ENCODE results near the gene SIDT1. TPM values are rescaled to one million over a fixed set of nuclear protein-coding genes. Genes with fewer than 3 reads are reported as not detected.

SIDT1 gene
- total RNA-seq, 1 experiment from 2014 or later = not detected

DNA sequence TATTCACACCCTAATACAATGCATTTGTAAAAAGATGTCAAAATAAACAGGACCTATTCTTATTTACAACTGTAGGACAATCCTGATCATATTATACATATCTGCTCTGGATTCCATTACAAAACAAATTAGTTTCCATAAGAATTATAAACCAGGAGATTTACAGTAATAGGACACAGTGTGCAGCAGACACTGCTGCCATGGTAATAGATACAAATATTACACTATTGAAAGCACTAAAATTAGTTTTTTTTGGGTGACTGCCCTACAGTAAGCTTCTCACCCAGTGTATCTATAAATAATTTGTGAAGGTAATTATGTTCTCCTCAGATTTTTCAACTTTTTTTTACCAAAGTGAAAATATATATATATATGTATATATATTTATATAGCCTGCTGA, 116.2 kb downstream of the SIDT1 start:
- H4K8ac ChIP-seq (replicated peaks; ENCODE audit: insufficient read length, low read depth, low read length) = no peak overlapping the region
- no peak overlapping the region for H3K4me2 ChIP-seq (ENCODE audit: insufficient read depth, insufficient read length, low read length)
- H2BK20ac ChIP-seq (ENCODE audit: low read depth, low read length, poor library complexity, severe bottlenecking) = no peak overlapping the region
- H4K91ac ChIP-seq (ENCODE audit: insufficient read length, low read depth, low read length) = no peak overlapping the region
- no peaks in the 10 kb centered on the region for H3K4me1 ChIP-seq (ENCODE audit: insufficient read depth, low read length)
- no peaks in the 10 kb centered on the region for H3K9me3 ChIP-seq (ENCODE audit: control insufficient read depth, low read depth, low read length)
- no peak overlapping the region for H2BK5ac ChIP-seq (ENCODE audit: insufficient read length, low read length)
- H3K27ac Mint-ChIP-seq = no peak overlapping the region
- H2AFZ ChIP-seq (ENCODE audit: low read length) = no peak overlapping the region
- peaks cover 2% of the 10 kb centered on the region; the same call in 1 of the 2 replicates for H3K27me3 Mint-ChIP-seq (ENCODE audit: low read depth)
- H2BK15ac ChIP-seq (ENCODE audit: low read depth, low read length) = no peak overlapping the region
- H4K20me1 ChIP-seq (ENCODE audit: control insufficient read depth, insufficient read depth, insufficient read length) = no peaks in the 10 kb centered on the region
- no peak overlapping the region for H3K14ac ChIP-seq (ENCODE audit: insufficient read depth, low read length)
- H3K23me2 ChIP-seq (ENCODE audit: insufficient read length, low read depth, low read length, poor library complexity, severe bottlenecking) = no peaks in the 10 kb centered on the region
- no peak overlapping the region for H2AK5ac ChIP-seq (ENCODE audit: insufficient read length, low read length)
- no peak overlapping the region for H3K4ac ChIP-seq (ENCODE audit: low read depth, low read length)
- H2BK120ac ChIP-seq (ENCODE audit: low read depth, low read length, poor library complexity, severe bottlenecking) = no peak overlapping the region
- no peak overlapping the region for H2BK12ac ChIP-seq (ENCODE audit: insufficient read length, low read depth, low read length)
- no peaks in the 10 kb centered on the region for H3K27me3 ChIP-seq (ENCODE audit: insufficient read depth, low read length)
- TF ChIP-seq, protein P1, sequence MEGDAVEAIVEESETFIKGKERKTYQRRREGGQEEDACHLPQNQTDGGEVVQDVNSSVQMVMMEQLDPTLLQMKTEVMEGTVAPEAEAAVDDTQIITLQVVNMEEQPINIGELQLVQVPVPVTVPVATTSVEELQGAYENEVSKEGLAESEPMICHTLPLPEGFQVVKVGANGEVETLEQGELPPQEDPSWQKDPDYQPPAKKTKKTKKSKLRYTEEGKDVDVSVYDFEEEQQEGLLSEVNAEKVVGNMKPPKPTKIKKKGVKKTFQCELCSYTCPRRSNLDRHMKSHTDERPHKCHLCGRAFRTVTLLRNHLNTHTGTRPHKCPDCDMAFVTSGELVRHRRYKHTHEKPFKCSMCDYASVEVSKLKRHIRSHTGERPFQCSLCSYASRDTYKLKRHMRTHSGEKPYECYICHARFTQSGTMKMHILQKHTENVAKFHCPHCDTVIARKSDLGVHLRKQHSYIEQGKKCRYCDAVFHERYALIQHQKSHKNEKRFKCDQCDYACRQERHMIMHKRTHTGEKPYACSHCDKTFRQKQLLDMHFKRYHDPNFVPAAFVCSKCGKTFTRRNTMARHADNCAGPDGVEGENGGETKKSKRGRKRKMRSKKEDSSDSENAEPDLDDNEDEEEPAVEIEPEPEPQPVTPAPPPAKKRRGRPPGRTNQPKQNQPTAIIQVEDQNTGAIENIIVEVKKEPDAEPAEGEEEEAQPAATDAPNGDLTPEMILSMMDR (conservative IDR thresholded peaks at IDR 0.05) = no peak
- H3K79me1 ChIP-seq (ENCODE audit: insufficient read depth, low read depth, low read length, poor library complexity, severe bottlenecking) = no peaks in the 10 kb centered on the region
- H4K5ac ChIP-seq (ENCODE audit: insufficient read length, low read depth, low read length) = no peak overlapping the region
- peaks cover 31 to 36% of the 10 kb centered on the region in 2 experiments for H3K9me3 Mint-ChIP-seq
- no peaks in the 10 kb centered on the region for H3K79me2 ChIP-seq (ENCODE audit: insufficient read depth, low read length)
- no peak overlapping the region for H3K4me3 Mint-ChIP-seq
- no peak for DNase-seq
- H3K27ac ChIP-seq (ENCODE audit: insufficient read length, low read depth, low read length) = no peak overlapping the region
- no peak overlapping the region for H3T11ph ChIP-seq (ENCODE audit: low read length)
- H3K56ac ChIP-seq (ENCODE audit: insufficient read length, low read depth, low read length) = no peak overlapping the region
- H3K23ac ChIP-seq (ENCODE audit: insufficient read length, low read depth, low read length) = no peak overlapping the region
- no peak overlapping the region for H3K9ac ChIP-seq (ENCODE audit: extremely low read depth, insufficient read length, low read length)
- H3K18ac ChIP-seq (ENCODE audit: insufficient read length, low read depth, low read length) = no peak overlapping the region
- H3K4me1 Mint-ChIP-seq = no peaks in the 10 kb centered on the region
- H3K36me3 Mint-ChIP-seq (ENCODE audit: insufficient read depth in 1 of 3, low read depth in 3 of 3) = peaks cover 10 to 33% (median 17%) of the 10 kb centered on the region in 3 experiments; a peak in 6 of 7 replicates

All from H9 (cell line).